Right lobe of liver (tissue), 6 donors: ENCODE data around the gene PRSS1. TPM values are rescaled to one million over a fixed set of nuclear protein-coding genes. Genes with fewer than 3 reads are reported as not detected.

Source experiments
- ATAC-seq, 4 donors: fragments of 200-7000 bp; cut with Tn5 transposase; one replicate each; pipeline ENCODE4 v1.9.1; 2020; ENCODE audit warnings: mild to moderate bottlenecking in 4 of 4, moderate library complexity in 4 of 4
- DNase-seq, 3 donors: peaks; one replicate each; pipeline ENCODE4 v3.0.0-alpha.2; 2020
- H3K27ac ChIP-seq, 3 donors: fragments of 200-600 bp; one replicate each; pipeline ENCODE4 v1.8.0; 2022
- H3K27me3 ChIP-seq, 2 donors: fragments of 200-600 bp; one replicate each; pipeline ENCODE4 v1.8.0; 2022
- H3K36me3 ChIP-seq, 4 donors: fragments of 200-600 bp; sonication (generic) in 1 of 4; one replicate each; pipeline versions ENCODE4 v1.5.1 to v1.8.0; 2017 to 2022; ENCODE audit warnings: control low read depth in 1 of 4
- H3K4me1 ChIP-seq, 4 donors: fragments of 200-600 bp; sonication (generic) in 1 of 4; one replicate each; pipeline versions ENCODE4 v1.5.1 to v1.8.0; 2017 to 2022; ENCODE audit warnings: control low read depth in 1 of 4
- H3K4me3 ChIP-seq, 3 donors: fragments of 200-600 bp; one replicate each; pipeline ENCODE4 v1.8.0; 2022
- H3K9me3 ChIP-seq, 4 donors: fragments of 200-600 bp; sonication (generic) in 1 of 4; one replicate each; pipeline versions ENCODE4 v1.5.1 to v1.8.0; 2017 to 2022; ENCODE audit warnings: control low read depth in 1 of 4
- CTCF ChIP-seq, 4 donors: fragments of 200-600 bp in 3 of 4; fragments of 450-650 bp in 1 of 4; IDR thresholded peaks; one replicate each; pipeline versions ENCODE4 v1.5.1 to v1.8.0; 2016 to 2022; ENCODE audit warnings: antibody characterized with exemption in 4 of 4, mild to moderate bottlenecking in 2 of 4
- POLR2A ChIP-seq: fragments of 450-650 bp; IDR thresholded peaks from one replicate; pipeline ENCODE4 v1.6.1; 2017; ENCODE audit warnings: antibody characterized with exemption, mild to moderate bottlenecking
- whole genome bisulfite sequencing: methylation state at CpG from one replicate; pipeline ENCODE4 v1.1.6; 2018; ENCODE audit warnings: low coverage, low lambda C conversion rate; ENCODE audit not compliant: insufficient coverage; ENCODE audit errors: missing lambda C conversion rate; 5-methylcytosine and 5-hydroxymethylcytosine counted together
- intact Hi-C, 2 donors: fragments of 100-400 bp; cut with DNase I; formaldehyde crosslinking; loops; one replicate each; pipeline versions ENCODE4 v1.11.2 to v1.14.1; 2022
- total RNA-seq, 6 experiments: library from RNA; depleted of rRNA in 2 of 6; stranded (reverse); fragments of >200 nt in 2 of 6; fragmentation: NEBNext Ultra II Directional in 3 of 6; extraction: Animal tissue kit (Norgen Biotek cat#: 25700) in 3 of 6; gene quantifications; one replicate each; pipeline versions ENCODE4 v1.1.0 to v1.2.4, GENCODE V29; 2016 to 2023
- donor health status: DM: no; HTN: yes; CAD: no.
- donor health status: DM: no; HTN: no; CAD: no.
- donor health status: DM: no; HTN: no; CAD: no.
- donor health status: DM: no; HTN: yes; CAD: no.
- donor health status: DM: no; HTN: yes; CAD: no.

PRSS1 gene
- total RNA-seq, 6 experiments from 2014 or later, result not detected

- Histone ChIP-seq H3K27ac (no peak overlapping the region), H3K4me3 (no peak overlapping the region), H3K4me1 (peaks cover 0 to 2% (median 0%) of the 10 kb centered on the region in 4 donors), H3K9me3 (no peaks in the 10 kb centered on the region), H3K36me3 (no peaks in the 10 kb centered on the region), H3K27me3 (peaks cover 0 to under 1% of the 10 kb centered on the region in 2 donors)
- intact Hi-C loops, result no loop called here
- DNase-seq (no peak), ATAC-seq (no peak)
- TF ChIP-seq POLR2A (no peak), CTCF (IDR thresholded peaks at IDR 0.05) (no peak)
- WGBS, result no CpG with 5 or more reads among the region's 7 CpGs
Measured at GRCh38 chr7:142791502-142791901, 42.2 kb downstream of the PRSS1 start.

- no peak for DNase-seq
- Histone ChIP-seq H3K27ac (no peak overlapping the region), H3K4me1 (peaks cover 0 to 8% (median 0%) of the 10 kb centered on the region in 4 donors), H3K4me3 (no peak overlapping the region), H3K27me3 (peaks cover 0 to 6% of the 10 kb centered on the region in 2 donors), H3K36me3 (no peaks in the 10 kb centered on the region), H3K9me3 (no peaks in the 10 kb centered on the region)
- intact Hi-C loops, result no loop called here
- no peak for ATAC-seq
- no CpG with 5 or more reads among the region's 1 CpG for WGBS
- no peak for TF ChIP-seq CTCF (IDR thresholded peaks at IDR 0.05)
- no peak for TF ChIP-seq POLR2A
Measured at GRCh38 chr7:142792129-142792528, 42.9 kb downstream of the PRSS1 start.

- ATAC-seq (no peak), DNase-seq (no peak)
- H3K4me3 ChIP-seq, result no peak overlapping the region
- H3K36me3 ChIP-seq, result no peaks in the 10 kb centered on the region
- peaks cover 0 to 10% of the 10 kb centered on the region in 2 donors for H3K27me3 ChIP-seq
- H3K27ac ChIP-seq, result no peak overlapping the region
- peaks cover 0 to 13% (median 0%) of the 10 kb centered on the region in 4 donors for H3K4me1 ChIP-seq
- WGBS, result no CpG with 5 or more reads among the region's 2 CpGs
- H3K9me3 ChIP-seq, result no peaks in the 10 kb centered on the region
- intact Hi-C loops, result no loop called here
- no peak for TF ChIP-seq POLR2A
- no peak for TF ChIP-seq CTCF (IDR thresholded peaks at IDR 0.05)
Measured at GRCh38 chr7:142792593-142792992, 43.3 kb downstream of the PRSS1 start.

- peaks cover 0 to 16% (median 0%) of the 10 kb centered on the region in 4 donors for H3K4me1 ChIP-seq
- WGBS, result 50% methylated on average over 4 of the region's 5 CpGs
- no peak for TF ChIP-seq CTCF (IDR thresholded peaks at IDR 0.05)
- no peak for TF ChIP-seq POLR2A
- no peak overlapping the region for H3K27ac ChIP-seq
- H3K9me3 ChIP-seq, result no peaks in the 10 kb centered on the region
- no peak overlapping the region for H3K4me3 ChIP-seq
- no peaks in the 10 kb centered on the region for H3K36me3 ChIP-seq
- DNase-seq, result no peak
- intact Hi-C loops, result no loop called here
- H3K27me3 ChIP-seq, result peaks cover 0 to 14% of the 10 kb centered on the region in 2 donors
- ATAC-seq, result no peak
Measured at GRCh38 chr7:142793156-142793555, 43.9 kb downstream of the PRSS1 start.
